ENCODE results near the gene ARID5B.

The ARID5B gene

DNA sequence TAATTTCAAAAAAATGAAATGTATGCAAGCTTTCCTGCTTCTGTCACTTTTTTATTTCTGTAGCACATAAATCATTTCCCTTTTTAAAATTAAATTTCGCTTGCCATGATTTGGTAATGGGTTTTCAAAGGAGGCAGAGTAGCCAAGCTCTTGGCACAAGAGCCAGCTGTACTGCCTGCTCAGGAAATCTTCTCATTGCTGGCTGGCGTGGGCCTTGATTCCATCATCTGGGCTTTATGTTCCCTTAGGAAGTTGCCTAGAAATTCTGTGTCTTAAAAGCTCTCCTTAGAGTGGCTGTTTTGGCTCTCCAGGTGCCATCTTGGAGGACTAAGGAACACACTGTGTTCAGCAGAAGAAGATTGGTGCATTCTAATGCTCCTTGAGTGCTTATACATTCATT is 107.4 kb downstream of the ARID5B start:
- no peak overlapping the region for H3K14ac ChIP-seq (ENCODE audit: low read length)
- H3K27me3 ChIP-seq (ENCODE audit: control insufficient read depth in 3 of 3, insufficient read depth in 3 of 3, low read depth in 1 of 3, low read length in 3 of 3), result no peaks in the 10 kb centered on the region
- no peak overlapping the region for H2BK15ac ChIP-seq (ENCODE audit: low read length)
- H3K4me1 ChIP-seq (ENCODE audit: control insufficient read depth in 2 of 2, insufficient read depth in 1 of 2, low read depth in 1 of 2, low read length in 2 of 2), result peaks cover 2 to 7% of the 10 kb centered on the region in 2 donors
- H3K23ac ChIP-seq (ENCODE audit: low read depth, low read length, poor library complexity), result no peak overlapping the region
- H3K18ac ChIP-seq (ENCODE audit: low read length), result no peak overlapping the region
- DNase-seq (ENCODE audit: low spot score), result no peak
- H3K27ac ChIP-seq (replicated peaks; ENCODE audit: low read length), result no peak overlapping the region
- no peak overlapping the region for H3K4me2 ChIP-seq (ENCODE audit: insufficient read depth, low read length, poor library complexity, severe bottlenecking)
- no peak overlapping the region for H3K9ac ChIP-seq (ENCODE audit: low read depth, low read length, poor library complexity)
- no peak overlapping the region for H4K91ac ChIP-seq (ENCODE audit: low read depth, low read length, poor library complexity)
- H2BK5ac ChIP-seq (ENCODE audit: low read length), result no peak overlapping the region
- no peak overlapping the region for H3K4me3 ChIP-seq (ENCODE audit: low read length in 2 of 2)
- no peak overlapping the region for H2AFZ ChIP-seq (ENCODE audit: low read length)
- no peak overlapping the region for H3K4ac ChIP-seq (ENCODE audit: low read length)
- WGBS, 2 donors (ENCODE audit: extremely low coverage in 2 of 2, insufficient read length in 2 of 2, insufficient replicate concordance in 1 of 2), result no CpG with 5 or more reads among the region's 2 CpGs
- H2BK12ac ChIP-seq (ENCODE audit: low read length), result no peak overlapping the region
- H3K79me1 ChIP-seq (ENCODE audit: low read depth, low read length), result no peaks in the 10 kb centered on the region
- no peak overlapping the region for H2BK120ac ChIP-seq (ENCODE audit: low read depth, low read length)
- H2AK5ac ChIP-seq (ENCODE audit: low read depth, low read length), result no peak overlapping the region
- no peaks in the 10 kb centered on the region for H3K9me3 ChIP-seq (replicated peaks in 1 of 2; ENCODE audit: control insufficient read depth in 2 of 2, insufficient read depth in 1 of 2, low read depth in 1 of 2, low read length in 2 of 2)
- no peaks in the 10 kb centered on the region for H3K36me3 ChIP-seq (replicated peaks in 1 of 2; ENCODE audit: control insufficient read depth in 2 of 2, insufficient read depth in 2 of 2, low read length in 2 of 2)
- H4K8ac ChIP-seq (ENCODE audit: low read depth, low read length), result no peak overlapping the region

- no peak overlapping the region for H3K18ac ChIP-seq (ENCODE audit: low read length)
- H2BK5ac ChIP-seq (ENCODE audit: low read length), result no peak overlapping the region
- H3K4me2 ChIP-seq (ENCODE audit: insufficient read depth, low read length, poor library complexity, severe bottlenecking), result no peak overlapping the region
- H2BK12ac ChIP-seq (ENCODE audit: low read length), result no peak overlapping the region
- H2AFZ ChIP-seq (ENCODE audit: low read length), result no peak overlapping the region
- no peak overlapping the region for H4K8ac ChIP-seq (ENCODE audit: low read depth, low read length)
- no peak overlapping the region for H2AK5ac ChIP-seq (ENCODE audit: low read depth, low read length)
- no peak overlapping the region for H3K4ac ChIP-seq (ENCODE audit: low read length)
- H3K79me1 ChIP-seq (ENCODE audit: low read depth, low read length), result no peaks in the 10 kb centered on the region
- H4K91ac ChIP-seq (ENCODE audit: low read depth, low read length, poor library complexity), result no peak overlapping the region
- no peak overlapping the region for H3K9ac ChIP-seq (ENCODE audit: low read depth, low read length, poor library complexity)
- WGBS, 2 donors (ENCODE audit: extremely low coverage in 2 of 2, insufficient read length in 2 of 2, insufficient replicate concordance in 1 of 2), result no CpG with 5 or more reads among the region's 5 CpGs
- no peak overlapping the region for H2BK15ac ChIP-seq (ENCODE audit: low read length)
- no peak overlapping the region for H2BK120ac ChIP-seq (ENCODE audit: low read depth, low read length)
- no peak overlapping the region for H3K4me3 ChIP-seq (ENCODE audit: low read length in 2 of 2)
- no peak for DNase-seq (ENCODE audit: low spot score)
- no peaks in the 10 kb centered on the region for H3K9me3 ChIP-seq (replicated peaks in 1 of 2; ENCODE audit: control insufficient read depth in 2 of 2, insufficient read depth in 1 of 2, low read depth in 1 of 2, low read length in 2 of 2)
- no peak overlapping the region for H3K23ac ChIP-seq (ENCODE audit: low read depth, low read length, poor library complexity)
- H3K14ac ChIP-seq (ENCODE audit: low read length), result no peak overlapping the region
- no peaks in the 10 kb centered on the region for H3K36me3 ChIP-seq (replicated peaks in 1 of 2; ENCODE audit: control insufficient read depth in 2 of 2, insufficient read depth in 2 of 2, low read length in 2 of 2)
- peaks cover 2 to 5% of the 10 kb centered on the region in 2 donors for H3K4me1 ChIP-seq (ENCODE audit: control insufficient read depth in 2 of 2, insufficient read depth in 1 of 2, low read depth in 1 of 2, low read length in 2 of 2)
- no peaks in the 10 kb centered on the region for H3K27me3 ChIP-seq (ENCODE audit: control insufficient read depth in 3 of 3, insufficient read depth in 3 of 3, low read depth in 1 of 3, low read length in 3 of 3)
- no peak overlapping the region for H3K27ac ChIP-seq (replicated peaks; ENCODE audit: low read length)
Observed at GRCh38 chr10:62010366-62010765, 108.9 kb downstream of the ARID5B start.

- no peak overlapping the region for H2BK12ac ChIP-seq (ENCODE audit: low read length)
- WGBS, 2 donors (ENCODE audit: extremely low coverage in 2 of 2, insufficient read length in 2 of 2, insufficient replicate concordance in 1 of 2), result no CpG with 5 or more reads among the region's 5 CpGs
- H3K9ac ChIP-seq (ENCODE audit: low read depth, low read length, poor library complexity), result no peak overlapping the region
- H3K27ac ChIP-seq (replicated peaks; ENCODE audit: low read length), result no peak overlapping the region
- no peaks in the 10 kb centered on the region for H3K36me3 ChIP-seq (replicated peaks in 1 of 2; ENCODE audit: control insufficient read depth in 2 of 2, insufficient read depth in 2 of 2, low read length in 2 of 2)
- H2AFZ ChIP-seq (ENCODE audit: low read length), result no peak overlapping the region
- DNase-seq (ENCODE audit: low spot score), result no peak
- no peak overlapping the region for H4K91ac ChIP-seq (ENCODE audit: low read depth, low read length, poor library complexity)
- H3K23ac ChIP-seq (ENCODE audit: low read depth, low read length, poor library complexity), result no peak overlapping the region
- H2BK120ac ChIP-seq (ENCODE audit: low read depth, low read length), result no peak overlapping the region
- no peak overlapping the region for H2BK5ac ChIP-seq (ENCODE audit: low read length)
- H3K79me1 ChIP-seq (ENCODE audit: low read depth, low read length), result no peaks in the 10 kb centered on the region
- H3K4me3 ChIP-seq (ENCODE audit: low read length in 2 of 2), result no peak overlapping the region
- H3K4ac ChIP-seq (ENCODE audit: low read length), result no peak overlapping the region
- H3K4me1 ChIP-seq (ENCODE audit: control insufficient read depth in 2 of 2, insufficient read depth in 1 of 2, low read depth in 1 of 2, low read length in 2 of 2), result peaks cover 2 to 5% of the 10 kb centered on the region in 2 donors
- no peak overlapping the region for H3K14ac ChIP-seq (ENCODE audit: low read length)
- no peaks in the 10 kb centered on the region for H3K27me3 ChIP-seq (ENCODE audit: control insufficient read depth in 3 of 3, insufficient read depth in 3 of 3, low read depth in 1 of 3, low read length in 3 of 3)
- H2BK15ac ChIP-seq (ENCODE audit: low read length), result no peak overlapping the region
- no peak overlapping the region for H4K8ac ChIP-seq (ENCODE audit: low read depth, low read length)
- no peak overlapping the region for H3K18ac ChIP-seq (ENCODE audit: low read length)
- H2AK5ac ChIP-seq (ENCODE audit: low read depth, low read length), result no peak overlapping the region
- no peak overlapping the region for H3K4me2 ChIP-seq (ENCODE audit: insufficient read depth, low read length, poor library complexity, severe bottlenecking)
- H3K9me3 ChIP-seq (replicated peaks in 1 of 2; ENCODE audit: control insufficient read depth in 2 of 2, insufficient read depth in 1 of 2, low read depth in 1 of 2, low read length in 2 of 2), result no peaks in the 10 kb centered on the region
Observed at GRCh38 chr10:62011558-62011957, 110.1 kb downstream of the ARID5B start.

DNA sequence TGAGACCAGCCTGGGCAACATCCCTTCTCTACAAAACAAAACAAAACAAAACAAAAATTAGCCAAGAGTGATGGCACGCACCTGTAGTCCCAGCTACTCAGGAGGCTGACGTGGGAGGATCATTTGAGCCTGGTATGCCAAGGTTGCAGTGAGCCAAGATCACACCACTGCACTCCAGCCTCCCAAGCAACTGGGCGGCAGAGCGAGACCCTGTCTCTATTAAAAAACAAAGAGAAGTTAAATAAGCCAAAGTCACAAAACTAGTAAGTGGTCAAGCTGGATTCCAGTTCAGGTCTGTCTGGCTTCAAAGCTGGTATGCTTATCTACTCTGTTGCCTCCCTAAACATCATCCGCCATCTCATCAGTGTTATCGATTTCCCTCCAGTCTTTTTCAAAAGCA is 110.8 kb downstream of the ARID5B start:
- H3K9me3 ChIP-seq (replicated peaks in 1 of 2; ENCODE audit: control insufficient read depth in 2 of 2, insufficient read depth in 1 of 2, low read depth in 1 of 2, low read length in 2 of 2), result no peaks in the 10 kb centered on the region
- no peak for DNase-seq (ENCODE audit: low spot score)
- H3K4me3 ChIP-seq (ENCODE audit: low read length in 2 of 2), result no peak overlapping the region
- H3K9ac ChIP-seq (ENCODE audit: low read depth, low read length, poor library complexity), result no peak overlapping the region
- H4K91ac ChIP-seq (ENCODE audit: low read depth, low read length, poor library complexity), result no peak overlapping the region
- H3K18ac ChIP-seq (ENCODE audit: low read length), result no peak overlapping the region
- H2AK5ac ChIP-seq (ENCODE audit: low read depth, low read length), result no peak overlapping the region
- no peak overlapping the region for H3K27ac ChIP-seq (replicated peaks; ENCODE audit: low read length)
- H3K23ac ChIP-seq (ENCODE audit: low read depth, low read length, poor library complexity), result no peak overlapping the region
- H2AFZ ChIP-seq (ENCODE audit: low read length), result no peak overlapping the region
- WGBS, 2 donors (ENCODE audit: extremely low coverage in 2 of 2, insufficient read length in 2 of 2, insufficient replicate concordance in 1 of 2), result no CpG with 5 or more reads among the region's 6 CpGs
- H2BK15ac ChIP-seq (ENCODE audit: low read length), result no peak overlapping the region
- no peak overlapping the region for H2BK120ac ChIP-seq (ENCODE audit: low read depth, low read length)
- H3K4ac ChIP-seq (ENCODE audit: low read length), result no peak overlapping the region
- H3K4me2 ChIP-seq (ENCODE audit: insufficient read depth, low read length, poor library complexity, severe bottlenecking), result no peak overlapping the region
- no peak overlapping the region for H3K14ac ChIP-seq (ENCODE audit: low read length)
- H3K36me3 ChIP-seq (replicated peaks in 1 of 2; ENCODE audit: control insufficient read depth in 2 of 2, insufficient read depth in 2 of 2, low read length in 2 of 2), result no peaks in the 10 kb centered on the region
- peaks cover 2 to 5% of the 10 kb centered on the region in 2 donors for H3K4me1 ChIP-seq (ENCODE audit: control insufficient read depth in 2 of 2, insufficient read depth in 1 of 2, low read depth in 1 of 2, low read length in 2 of 2)
- no peak overlapping the region for H4K8ac ChIP-seq (ENCODE audit: low read depth, low read length)
- no peaks in the 10 kb centered on the region for H3K79me1 ChIP-seq (ENCODE audit: low read depth, low read length)
- no peaks in the 10 kb centered on the region for H3K27me3 ChIP-seq (ENCODE audit: control insufficient read depth in 3 of 3, insufficient read depth in 3 of 3, low read depth in 1 of 3, low read length in 3 of 3)
- no peak overlapping the region for H2BK12ac ChIP-seq (ENCODE audit: low read length)
- H2BK5ac ChIP-seq (ENCODE audit: low read length), result no peak overlapping the region
